Parathyroid adenoma (tissue), 2 donors: ENCODE measurements around the gene SUPT3H.
"Not testable (repeated sequence)": the region's sequence is repeated elsewhere in the genome, so short reads cannot be mapped to it uniquely, and the experiment has no call there.

ENCODE experiments used
- H2AFZ ChIP-seq: fragments of 300-600 bp; sonication (generic); one replicate; pipeline ENCODE4 v1.7.0; 2017; ENCODE audit warnings: antibody characterized with exemption, mild to moderate bottlenecking
- H3K27ac ChIP-seq: fragments of 300-600 bp; sonication (generic); one replicate; pipeline ENCODE4 v1.7.0; 2017
- H3K27me3 ChIP-seq: fragments of 300-600 bp; sonication (generic); one replicate; pipeline ENCODE4 v1.7.0; 2017; ENCODE audit warnings: low read length; ENCODE audit not compliant: control insufficient read depth, insufficient read depth
- H3K36me3 ChIP-seq: fragments of 300-600 bp; sonication (generic); one replicate; pipeline ENCODE4 v1.7.0; 2017; ENCODE audit warnings: low read length; ENCODE audit not compliant: control insufficient read depth, insufficient read depth
- H3K4me1 ChIP-seq: fragments of 300-600 bp; sonication (generic); one replicate; pipeline ENCODE4 v1.7.0; 2017; ENCODE audit warnings: control low read depth
- H3K4me2 ChIP-seq: fragments of 300-600 bp; sonication (generic); one replicate; pipeline ENCODE4 v1.7.0; 2017; ENCODE audit warnings: low read length
- H3K4me3 ChIP-seq: fragments of 300-600 bp; sonication (generic); one replicate; pipeline ENCODE4 v1.7.0; 2017; ENCODE audit warnings: low read depth, low read length
- H3K79me2 ChIP-seq: fragments of 300-600 bp; sonication (generic); one replicate; pipeline ENCODE4 v1.7.0; 2017; ENCODE audit warnings: control low read depth
- H3K9ac ChIP-seq: fragments of 300-600 bp; sonication (generic); one replicate; pipeline ENCODE4 v1.7.0; 2017; ENCODE audit warnings: mild to moderate bottlenecking
- H3K9me3 ChIP-seq: fragments of 300-600 bp; sonication (generic); one replicate; pipeline ENCODE4 v1.7.0; 2017; ENCODE audit warnings: low read length; ENCODE audit not compliant: control insufficient read depth
- TF ChIP-seq, protein P1 (sequence below): fragments of 300-600 bp; sonication (generic); IDR thresholded peaks from one replicate; pipeline ENCODE4 v1.7.0; 2017; ENCODE audit warnings: antibody characterized with exemption, mild to moderate bottlenecking
- donor health status: primary hyperparathyroidism.

The SUPT3H gene

DNA sequence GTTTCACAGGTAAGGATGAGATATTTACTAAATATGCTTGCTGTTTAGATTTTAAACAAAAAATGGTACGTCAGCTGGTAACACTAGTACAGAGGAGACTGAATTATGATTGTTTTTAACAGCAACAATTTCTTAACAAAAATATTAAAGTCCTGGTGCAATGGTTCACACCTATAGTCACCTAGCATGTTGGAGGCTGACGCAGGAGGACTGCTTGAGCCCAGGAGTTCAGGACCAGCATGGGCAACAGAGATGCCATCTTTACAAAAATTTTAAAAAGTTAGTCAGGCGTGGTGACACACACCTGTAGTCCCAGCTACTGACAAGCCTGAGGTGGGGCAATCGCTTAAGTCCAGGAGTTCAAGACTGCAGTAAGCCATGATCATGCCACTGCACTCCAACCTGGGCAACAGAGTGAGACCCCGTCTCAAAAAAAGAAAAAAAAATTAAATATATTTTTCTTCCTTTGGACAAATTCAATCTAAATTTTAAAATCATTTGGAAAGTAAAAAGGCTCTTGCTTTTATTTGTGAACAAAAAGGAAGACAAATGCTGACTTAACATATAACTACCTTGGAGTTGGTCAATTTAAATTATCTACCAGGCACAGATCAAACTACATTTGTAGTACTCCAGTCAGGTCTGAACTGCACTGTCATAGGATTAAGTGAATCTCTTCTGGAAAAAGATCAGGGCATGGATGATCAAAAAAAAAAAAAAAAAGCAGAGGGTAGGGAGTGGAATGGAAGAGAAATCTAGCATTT is 87.8 kb downstream of the SUPT3H start:
- no peak overlapping the region for H3K27ac ChIP-seq
- no peaks in the 10 kb centered on the region for H3K9me3 ChIP-seq
- TF ChIP-seq, protein P1, sequence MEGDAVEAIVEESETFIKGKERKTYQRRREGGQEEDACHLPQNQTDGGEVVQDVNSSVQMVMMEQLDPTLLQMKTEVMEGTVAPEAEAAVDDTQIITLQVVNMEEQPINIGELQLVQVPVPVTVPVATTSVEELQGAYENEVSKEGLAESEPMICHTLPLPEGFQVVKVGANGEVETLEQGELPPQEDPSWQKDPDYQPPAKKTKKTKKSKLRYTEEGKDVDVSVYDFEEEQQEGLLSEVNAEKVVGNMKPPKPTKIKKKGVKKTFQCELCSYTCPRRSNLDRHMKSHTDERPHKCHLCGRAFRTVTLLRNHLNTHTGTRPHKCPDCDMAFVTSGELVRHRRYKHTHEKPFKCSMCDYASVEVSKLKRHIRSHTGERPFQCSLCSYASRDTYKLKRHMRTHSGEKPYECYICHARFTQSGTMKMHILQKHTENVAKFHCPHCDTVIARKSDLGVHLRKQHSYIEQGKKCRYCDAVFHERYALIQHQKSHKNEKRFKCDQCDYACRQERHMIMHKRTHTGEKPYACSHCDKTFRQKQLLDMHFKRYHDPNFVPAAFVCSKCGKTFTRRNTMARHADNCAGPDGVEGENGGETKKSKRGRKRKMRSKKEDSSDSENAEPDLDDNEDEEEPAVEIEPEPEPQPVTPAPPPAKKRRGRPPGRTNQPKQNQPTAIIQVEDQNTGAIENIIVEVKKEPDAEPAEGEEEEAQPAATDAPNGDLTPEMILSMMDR, result no peak
- H3K4me3 ChIP-seq, result no peak overlapping the region
- no peaks in the 10 kb centered on the region for H3K4me1 ChIP-seq
- no peak overlapping the region for H3K9ac ChIP-seq
- H3K27me3 ChIP-seq, result no peaks in the 10 kb centered on the region
- no peak overlapping the region for H3K4me2 ChIP-seq
- H3K36me3 ChIP-seq, result no peaks in the 10 kb centered on the region
- H2AFZ ChIP-seq, result no peak overlapping the region
- no peaks in the 10 kb centered on the region for H3K79me2 ChIP-seq

DNA sequence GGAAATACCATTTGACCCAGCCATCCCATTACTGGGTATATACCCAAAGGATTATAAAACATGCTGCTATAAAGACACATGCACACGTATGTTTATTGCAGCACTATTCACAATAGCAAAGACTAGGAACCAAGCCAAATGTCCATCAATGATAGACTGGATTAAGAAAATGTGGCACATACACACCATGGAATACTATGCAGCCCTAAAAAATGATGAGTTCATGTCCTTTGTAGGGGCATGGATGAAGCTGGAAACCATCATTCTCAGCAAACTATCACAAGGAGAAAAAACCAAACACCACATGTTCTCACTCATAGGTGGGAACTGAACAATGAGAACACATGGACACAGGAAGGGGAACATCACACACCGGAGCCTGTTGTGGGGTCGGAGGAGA is 91.0 kb downstream of the SUPT3H start:
- not testable (repeated sequence) for H3K36me3 ChIP-seq, H3K9me3 ChIP-seq, H3K4me1 ChIP-seq, H3K9ac ChIP-seq, H3K79me2 ChIP-seq, H3K4me3 ChIP-seq, H3K4me2 ChIP-seq, H2AFZ ChIP-seq, H3K27me3 ChIP-seq, H3K27ac ChIP-seq

DNA sequence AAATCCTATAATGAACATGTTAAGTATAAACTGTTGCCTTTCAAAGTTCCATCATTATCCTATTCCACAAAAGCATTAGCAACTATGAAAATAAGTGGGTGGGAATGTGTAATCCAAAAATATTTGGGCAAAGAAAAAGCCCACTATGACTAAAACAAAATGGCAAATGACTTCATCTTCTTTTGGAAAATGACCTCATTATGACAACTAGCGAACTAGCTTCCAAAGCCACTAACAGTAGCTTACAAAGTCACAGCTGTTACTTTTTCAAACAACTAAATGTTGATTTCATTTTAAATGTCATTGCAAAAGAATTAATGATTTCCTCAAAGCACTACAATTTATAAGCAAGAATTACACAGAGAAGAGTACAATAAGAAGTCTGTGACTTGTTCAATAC is 99.4 kb downstream of the SUPT3H start:
- no peaks in the 10 kb centered on the region for H3K79me2 ChIP-seq
- TF ChIP-seq, protein P1, result no peak

DNA sequence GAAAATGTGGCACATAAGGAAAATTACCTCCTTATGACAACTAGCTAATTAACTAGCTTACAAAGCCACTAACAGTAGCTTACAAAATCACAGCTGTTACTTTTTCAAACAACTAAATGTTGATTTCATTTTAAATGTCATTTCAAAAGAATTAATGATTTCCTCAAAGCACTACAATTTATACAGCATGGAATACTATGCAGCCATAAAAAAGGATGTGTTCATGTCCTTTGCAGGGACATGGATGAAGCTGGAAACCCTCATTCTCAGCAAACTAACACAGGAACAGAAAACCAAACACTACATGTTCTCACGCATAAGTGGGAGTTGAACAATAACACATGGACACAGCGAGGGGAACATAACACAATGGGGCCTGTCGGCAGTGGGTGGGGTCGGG is 100.0 kb downstream of the SUPT3H start:
- not testable (repeated sequence) for H3K79me2 ChIP-seq, H2AFZ ChIP-seq, H3K9me3 ChIP-seq, H3K36me3 ChIP-seq, H3K27ac ChIP-seq, H3K4me3 ChIP-seq, H3K9ac ChIP-seq, H3K4me1 ChIP-seq, H3K27me3 ChIP-seq, H3K4me2 ChIP-seq

More for the DNA sequence above, 99.4 kb downstream of the SUPT3H start:
- no peak overlapping the region for H3K9ac ChIP-seq
- no peaks in the 10 kb centered on the region for H3K27me3 ChIP-seq
- H2AFZ ChIP-seq, result no peak overlapping the region
- no peak overlapping the region for H3K27ac ChIP-seq
- no peaks in the 10 kb centered on the region for H3K9me3 ChIP-seq
- H3K36me3 ChIP-seq, result no peaks in the 10 kb centered on the region
- H3K4me1 ChIP-seq, result no peaks in the 10 kb centered on the region
- no peak overlapping the region for H3K4me2 ChIP-seq
- no peak overlapping the region for H3K4me3 ChIP-seq

DNA sequence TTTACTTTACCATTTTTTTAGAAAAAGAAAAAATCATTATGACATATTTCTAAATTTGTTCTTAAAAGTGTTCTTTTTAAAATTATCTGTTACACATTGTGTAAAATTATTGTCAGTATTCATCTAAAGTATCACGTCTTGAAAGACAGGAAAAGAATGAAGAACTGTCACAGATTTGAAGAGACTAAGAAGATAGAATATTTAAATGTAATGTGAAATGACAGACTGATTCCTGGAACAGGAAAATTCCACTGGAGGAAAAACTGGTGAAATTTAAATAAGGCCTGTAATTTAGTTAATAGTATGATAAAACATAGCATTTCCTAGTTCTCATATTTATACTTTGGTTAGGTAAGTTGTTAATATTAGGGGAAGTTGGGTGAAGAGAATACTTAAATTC is 102.4 kb downstream of the SUPT3H start:
- Histone ChIP-seq H3K27ac (no peak overlapping the region), H3K27me3 (no peaks in the 10 kb centered on the region), H3K9ac (no peak overlapping the region), H3K79me2 (no peaks in the 10 kb centered on the region), H3K36me3 (no peaks in the 10 kb centered on the region), H3K4me1 (no peaks in the 10 kb centered on the region), H3K4me3 (no peak overlapping the region), H3K4me2 (no peak overlapping the region), H3K9me3 (no peaks in the 10 kb centered on the region), H2AFZ (no peak overlapping the region)
- TF ChIP-seq, protein P1, result no peak

DNA sequence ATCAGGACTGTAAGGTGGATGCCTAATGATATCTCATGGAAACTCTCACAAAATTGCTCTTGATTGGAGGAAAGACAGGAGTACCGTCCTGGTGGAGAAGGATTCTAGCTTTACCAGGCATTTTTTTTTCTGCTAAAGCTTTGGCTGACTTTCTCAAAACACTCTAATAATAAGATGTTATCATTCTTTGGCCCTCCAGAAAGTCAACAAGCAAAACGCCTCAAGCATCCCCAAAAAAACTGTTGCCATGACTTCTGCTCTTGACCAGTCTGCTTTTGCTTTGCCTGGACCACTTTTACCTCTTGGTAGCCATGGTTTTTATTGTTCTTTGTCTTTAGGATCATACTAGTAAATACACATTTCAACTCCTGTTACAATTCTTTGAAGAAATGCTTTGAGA is 105.1 kb downstream of the SUPT3H start:
- Histone ChIP-seq H3K27ac (no peak overlapping the region), H3K9me3 (no peaks in the 10 kb centered on the region), H3K27me3 (no peaks in the 10 kb centered on the region), H3K4me1 (no peaks in the 10 kb centered on the region), H3K9ac (no peak overlapping the region), H3K79me2 (no peaks in the 10 kb centered on the region), H2AFZ (no peak overlapping the region), H3K4me2 (no peak overlapping the region), H3K4me3 (no peak overlapping the region), H3K36me3 (no peaks in the 10 kb centered on the region)
- TF ChIP-seq, protein P1, result no peak
